Body of pancreas (tissue), 4 donors: ENCODE results near the gene ZNF652. TPM values are rescaled to one million over a fixed set of nuclear protein-coding genes. Genes with fewer than 3 reads are reported as not detected.

Source experiments
- ATAC-seq: fragments of 150-250 bp; one replicate; pipeline ENCODE4 v1.9.1; 2016
- DNase-seq, 4 donors: peaks; one replicate each; pipeline ENCODE4 v3.0.0-alpha.2; 2019
- H3K27ac ChIP-seq, 4 donors: fragments of 200-600 bp; sonication (generic); 1 replicate in 3 of 4; 2 replicates in 1 of 4; pipeline versions ENCODE4 v1.5.1 to v1.6.1; 2016 to 2019; ENCODE audit warnings: mild to moderate bottlenecking in 1 of 4, mixed read lengths in 1 of 4, moderate library complexity in 1 of 4
- H3K27me3 ChIP-seq, 2 donors: fragments of 200-600 bp; sonication (generic); one replicate each; pipeline ENCODE4 v1.6.0; 2016; ENCODE audit warnings: mild to moderate bottlenecking in 1 of 2
- H3K36me3 ChIP-seq, 2 donors: fragments of 200-600 bp; sonication (generic); replicated peaks in 1 of 2; 2 replicates each; pipeline ENCODE4 v1.5.1; 2016; ENCODE audit warnings: low read depth in 2 of 2; ENCODE audit not compliant: insufficient read depth in 1 of 2
- H3K4me1 ChIP-seq: fragments of 200-600 bp; sonication (generic); one replicate; pipeline ENCODE4 v1.6.0; 2016
- H3K4me3 ChIP-seq, 2 donors: fragments of 200-600 bp; sonication (generic); 1 replicate in 1 of 2; 2 replicates in 1 of 2; pipeline ENCODE4 v1.5.1; 2016 to 2019
- H3K9me3 ChIP-seq, 3 donors: fragments of 200-600 bp; sonication (generic); 1 replicate in 2 of 3; 2 replicates in 1 of 3; pipeline ENCODE4 v1.5.1; 2016
- CTCF ChIP-seq, 7 experiments: fragments of 450-650 bp in 4 of 7; fragments of 200-600 bp in 3 of 7; sonication (generic) in 3 of 7; IDR thresholded peaks; one replicate each; pipeline ENCODE4 v1.5.1; 2016 to 2019; ENCODE audit warnings: antibody characterized with exemption in 7 of 7
- POLR2A ChIP-seq, 3 donors: fragments of 450-650 bp; IDR thresholded peaks; one replicate each; pipeline ENCODE4 v1.6.1; 2016; ENCODE audit warnings: antibody characterized with exemption in 3 of 3, mild to moderate bottlenecking in 2 of 3
- WGBS, 2 donors: methylation state at CpG; one replicate each; pipeline ENCODE4 v1.1.5; 2017; 5-methylcytosine and 5-hydroxymethylcytosine counted together
- intact Hi-C: fragments of 100-400 bp; cut with DNase I; formaldehyde crosslinking; loops from one replicate; pipeline ENCODE4 v1.15.1; 2023
- total RNA-seq, 2 donors: library from RNA; depleted of rRNA; stranded (reverse); fragments of >200 nt; gene quantifications; one replicate each; pipeline ENCODE4 v1.1.0, GENCODE V29; 2016

The ZNF652 gene
- total RNA-seq, 2 donors from 2014 or later = 26.4 to 36.1 TPM

- no peak overlapping the region for H3K4me3 ChIP-seq
- H3K4me1 ChIP-seq = peaks cover 5% of the 10 kb centered on the region
- WGBS, 2 donors = 84 to 88% methylated on average over 5 of the region's 5 CpGs
- H3K27ac ChIP-seq = no peak overlapping the region
- TF ChIP-seq POLR2A (IDR thresholded peaks at IDR 0.05) = no peak
- TF ChIP-seq CTCF (IDR thresholded peaks at IDR 0.05) = no peak
- no peak for ATAC-seq
- no peaks in the 10 kb centered on the region for H3K36me3 ChIP-seq
- intact Hi-C loops = no loop called here
- DNase-seq = no peak
- H3K9me3 ChIP-seq = no peaks in the 10 kb centered on the region
- no peaks in the 10 kb centered on the region for H3K27me3 ChIP-seq
These were observed 19.7 kb upstream of the ZNF652 start for GRCh38 chr17:49381793-49382192.

DNA sequence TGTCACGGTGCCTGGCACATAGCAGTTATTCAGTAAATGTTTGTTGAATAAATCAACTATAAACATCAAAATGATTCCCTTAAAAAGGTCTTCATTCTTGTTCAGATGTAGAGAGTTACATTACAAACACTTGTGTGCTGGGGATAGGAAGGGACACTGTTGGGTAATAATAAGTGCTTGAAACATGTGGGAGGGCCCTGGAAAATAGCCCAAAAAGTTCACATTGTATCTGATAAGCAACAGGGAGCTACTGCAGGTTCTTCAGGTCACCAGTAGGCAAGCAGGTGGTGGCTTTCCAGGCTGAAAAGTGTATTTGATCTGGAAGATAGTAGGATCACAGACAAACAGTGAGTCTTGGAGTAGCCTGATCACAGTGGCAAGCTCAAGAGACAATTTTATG, 19.0 kb upstream of the ZNF652 start:
- WGBS, 2 donors = 47 to 50% methylated on average over 1 of the region's 1 CpG
- H3K27me3 ChIP-seq = no peaks in the 10 kb centered on the region
- intact Hi-C loops = no loop called here
- no peaks in the 10 kb centered on the region for H3K36me3 ChIP-seq
- H3K9me3 ChIP-seq = no peaks in the 10 kb centered on the region
- ATAC-seq (peak; percentile 24), DNase-seq (peak in 3 of 4 donors; percentile 26 to 60 (median 44))
- no peak overlapping the region for H3K4me3 ChIP-seq
- TF ChIP-seq CTCF (IDR thresholded peaks at IDR 0.05) = no peak
- no peak for TF ChIP-seq POLR2A (IDR thresholded peaks at IDR 0.05)
- H3K4me1 ChIP-seq = peaks cover 5% of the 10 kb centered on the region
- no peak overlapping the region for H3K27ac ChIP-seq

GRCh38 chr17:49379926-49380325, 17.9 kb upstream of the ZNF652 start:
- H3K27ac ChIP-seq = no peak overlapping the region
- no peak overlapping the region for H3K4me3 ChIP-seq
- 62 to 82% methylated on average over 4 of the region's 4 CpGs for WGBS, 2 donors
- DNase-seq (no peak), ATAC-seq (no peak)
- no peaks in the 10 kb centered on the region for H3K27me3 ChIP-seq
- peaks cover 5% of the 10 kb centered on the region for H3K4me1 ChIP-seq
- H3K36me3 ChIP-seq = no peaks in the 10 kb centered on the region
- TF ChIP-seq POLR2A (IDR thresholded peaks at IDR 0.05) (no peak), CTCF (IDR thresholded peaks at IDR 0.05) (no peak)
- no peaks in the 10 kb centered on the region for H3K9me3 ChIP-seq
- intact Hi-C loops = no loop called here

- no peaks in the 10 kb centered on the region for H3K36me3 ChIP-seq
- no peak overlapping the region for H3K4me3 ChIP-seq
- intact Hi-C loops = no loop called here
- WGBS, 2 donors = 60 to 65% methylated on average over 5 of the region's 5 CpGs
- no peak overlapping the region for H3K27ac ChIP-seq
- ATAC-seq (no peak), DNase-seq (no peak)
- H3K4me1 ChIP-seq = peaks cover 5% of the 10 kb centered on the region
- H3K27me3 ChIP-seq = no peaks in the 10 kb centered on the region
- TF ChIP-seq CTCF (IDR thresholded peaks at IDR 0.05) (no peak), POLR2A (IDR thresholded peaks at IDR 0.05) (no peak)
- H3K9me3 ChIP-seq = no peaks in the 10 kb centered on the region
These were observed 16.3 kb upstream of the ZNF652 start for GRCh38 chr17:49378311-49378710.

GRCh38 chr17:49375544-49375943, 13.5 kb upstream of the ZNF652 start:
- Histone ChIP-seq H3K36me3 (no peaks in the 10 kb centered on the region), H3K4me1 (no peaks in the 10 kb centered on the region), H3K27ac (no peak overlapping the region), H3K9me3 (no peaks in the 10 kb centered on the region), H3K4me3 (no peak overlapping the region), H3K27me3 (no peaks in the 10 kb centered on the region)
- 89 to 95% methylated on average over 1 of the region's 1 CpG for WGBS, 2 donors
- ATAC-seq = no peak
- TF ChIP-seq POLR2A (IDR thresholded peaks at IDR 0.05) (no peak), CTCF (IDR thresholded peaks at IDR 0.05) (no peak)
- DNase-seq = no peak
- intact Hi-C loops = no loop called here
